Activated CD8-positive, alpha-beta T cell treated with anti-CD3 and anti-CD28 coated beads for 36 hours (primary cell): Measurements from ENCODE around the gene EPHA2. TPM values are rescaled to one million over a fixed set of nuclear protein-coding genes. Genes with fewer than 3 reads are reported as not detected.

ENCODE experiments used
- ATAC-seq: fragments of 200-7000 bp; cut with Tn5 transposase; one replicate; pipeline ENCODE4 v1.10.0; 2021; ENCODE audit warnings: mild to moderate bottlenecking, moderate library complexity
- CTCF ChIA-PET: fragments of 350-600 bp; sonication (Branson Sonifier 250); formaldehyde crosslinking; loops from one replicate; lab custom pipeline; 2021; ENCODE audit warnings: antibody characterized with exemption; lab: Charles Lee
- POLR2A ChIA-PET: fragments of 350-600 bp; sonication (Branson Sonifier 250); formaldehyde crosslinking; loops from one replicate; lab custom pipeline; 2021; ENCODE audit warnings: antibody characterized with exemption; lab: Charles Lee
- DNase-seq: peaks from one replicate; pipeline ENCODE4 v3.0.0-alpha.2; 2020
- H3K27ac Mint-ChIP-seq: one replicate; pipeline ENCODE4 v1.8.0; 2021; ENCODE audit warnings: mild to moderate bottlenecking, mixed read lengths
- H3K27me3 Mint-ChIP-seq: one replicate; pipeline ENCODE4 v1.8.0; 2021; ENCODE audit warnings: mixed read lengths
- H3K36me3 Mint-ChIP-seq: one replicate; pipeline ENCODE4 v1.8.0; 2021; ENCODE audit warnings: low read depth, mixed read lengths
- H3K4me1 Mint-ChIP-seq: one replicate; pipeline ENCODE4 v1.8.0; 2021; ENCODE audit warnings: low read depth, mixed read lengths
- H3K4me3 Mint-ChIP-seq: one replicate; pipeline ENCODE4 v1.8.0; 2021; ENCODE audit warnings: mild to moderate bottlenecking, moderate library complexity, mixed read lengths
- H3K9me3 Mint-ChIP-seq: one replicate; pipeline ENCODE4 v1.8.0; 2021; ENCODE audit warnings: mixed read lengths
- CTCF ChIP-seq: fragments of 200-600 bp; IDR thresholded peaks from one replicate; pipeline ENCODE4 v1.8.0; 2022; ENCODE audit warnings: antibody characterized with exemption, mild to moderate bottlenecking
- intact Hi-C: fragments of 100-400 bp; cut with micrococcal nuclease; formaldehyde crosslinking; loops from one replicate; pipeline ENCODE4 v1.10.0; 2022
- total RNA-seq, 2 experiments: library from RNA; stranded (reverse); gene quantifications; one replicate each; pipeline ENCODE4 v1.2.3, GENCODE V29; 2021

The EPHA2 gene
- total RNA-seq, 2 experiments from 2014 or later, result not detected

GRCh38 chr1:16151196-16151994 lies 4.5 kb downstream of the EPHA2 start:
- Mint-ChIP-seq H3K36me3 (no peaks in the 10 kb centered on the region), H3K27me3 (peaks cover 23% of the 10 kb centered on the region), H3K4me3 (no peak overlapping the region), H3K27ac (no peak overlapping the region), H3K4me1 (peaks cover 12% of the 10 kb centered on the region), H3K9me3 (no peaks in the 10 kb centered on the region)
- no peak for TF ChIP-seq CTCF
- intact Hi-C loops, result no loop called here
- ATAC-seq, result no peak
- ChIA-PET CTCF (interaction anchor here (0.9 to 1.6 kb wide), 2 partner anchors 37 to 69 kb away, joined by 3 to 6 read pairs; no protein-coding TSS in a partner anchor), POLR2A (interaction anchor here (1.1 kb wide), 1 partner anchor 58 kb away, joined by 3 read pairs; no protein-coding TSS in a partner anchor)
- no peak for DNase-seq

- H3K27ac Mint-ChIP-seq, result no peak overlapping the region
- no peak for ATAC-seq
- CTCF ChIA-PET, result interaction anchor here (0.9 to 1.6 kb wide), 2 partner anchors 38 to 68 kb away, joined by 3 to 6 read pairs; no protein-coding TSS in a partner anchor
- TF ChIP-seq CTCF, result no peak
- H3K36me3 Mint-ChIP-seq, result no peaks in the 10 kb centered on the region
- intact Hi-C loops, result no loop called here
- H3K4me1 Mint-ChIP-seq, result peaks cover 9% of the 10 kb centered on the region
- POLR2A ChIA-PET, result interaction anchor here (1.1 kb wide), 1 partner anchor 59 kb away, joined by 3 read pairs; no protein-coding TSS in a partner anchor
- H3K9me3 Mint-ChIP-seq, result no peaks in the 10 kb centered on the region
- DNase-seq, result no peak
- H3K4me3 Mint-ChIP-seq, result no peak overlapping the region
- peaks cover 21% of the 10 kb centered on the region for H3K27me3 Mint-ChIP-seq
These were observed 5.4 kb downstream of the EPHA2 start for GRCh38 chr1:16150508-16150907.

GRCh38 chr1:16149702-16150488 lies 6.0 kb downstream of the EPHA2 start:
- H3K36me3 Mint-ChIP-seq, result no peaks in the 10 kb centered on the region
- no peaks in the 10 kb centered on the region for H3K9me3 Mint-ChIP-seq
- DNase-seq (no peak), ATAC-seq (no peak)
- H3K4me1 Mint-ChIP-seq, result peaks cover 6% of the 10 kb centered on the region
- ChIA-PET CTCF (interaction anchor here (0.9 to 1.6 kb wide), 2 partner anchors 39 to 68 kb away, joined by 3 to 6 read pairs; no protein-coding TSS in a partner anchor), POLR2A (interaction anchor here (1.1 kb wide), 1 partner anchor 59 kb away, joined by 3 read pairs; no protein-coding TSS in a partner anchor)
- intact Hi-C loops, result no loop called here
- TF ChIP-seq CTCF, result no peak
- H3K4me3 Mint-ChIP-seq, result no peak overlapping the region
- H3K27ac Mint-ChIP-seq, result no peak overlapping the region
- H3K27me3 Mint-ChIP-seq, result peaks cover 19% of the 10 kb centered on the region

- Mint-ChIP-seq H3K27me3 (peaks cover 17% of the 10 kb centered on the region), H3K4me3 (no peak overlapping the region), H3K36me3 (no peaks in the 10 kb centered on the region), H3K27ac (no peak overlapping the region), H3K4me1 (peaks cover 1% of the 10 kb centered on the region), H3K9me3 (no peaks in the 10 kb centered on the region)
- no peak for TF ChIP-seq CTCF
- POLR2A ChIA-PET, result no interaction called here
- CTCF ChIA-PET, result no interaction called here
- no peak for DNase-seq
- intact Hi-C loops, result no loop called here
- no peak for ATAC-seq
These were observed 6.7 kb downstream of the EPHA2 start for GRCh38 chr1:16149146-16149545.
